B cell (primary cell): ENCODE measurements around the gene MS4A7. TPM values are rescaled to one million over a fixed set of nuclear protein-coding genes. Genes with fewer than 3 reads are reported as not detected.

Experiments used
- ATAC-seq: fragments of 200-7000 bp; cut with Tn5 transposase; one replicate; pipeline ENCODE4 v1.10.0; 2021; ENCODE audit warnings: low read depth, mild to moderate bottlenecking, moderate number of reproducible peaks, moderate library complexity
- CTCF ChIA-PET: fragments of 350-600 bp; sonication (Branson Sonifier 250); formaldehyde crosslinking; loops from one replicate; lab custom pipeline; 2021; ENCODE audit warnings: antibody characterized with exemption, inconsistent platforms; lab: Charles Lee
- POLR2A ChIA-PET: fragments of 350-600 bp; sonication (Branson Sonifier 250); formaldehyde crosslinking; loops from one replicate; lab custom pipeline; 2021; ENCODE audit warnings: antibody characterized with exemption; lab: Charles Lee
- DNase-seq: peaks from one replicate; pipeline ENCODE4 v3.0.0; 2013
- H2AFZ ChIP-seq: 2 replicates; pipeline ENCODE4 v1.6.1; 2012; ENCODE audit warnings: mild to moderate bottlenecking, low read depth, low read length; ENCODE audit not compliant: insufficient read depth, poor library complexity, severe bottlenecking
- H3K27ac ChIP-seq, 2 donors: 1 replicate in 1 of 2; 2 replicates in 1 of 2; pipeline ENCODE4 v1.5.1; 2012 to 2013; ENCODE audit warnings: low read length in 2 of 2, mild to moderate bottlenecking in 2 of 2, moderate library complexity in 1 of 2
- H3K27me3 ChIP-seq, 4 experiments: fragments of 200-600 bp in 1 of 4; sonication (generic) in 1 of 4; replicated peaks in 1 of 4; 1 replicate in 2 of 4; 2 replicates in 2 of 4; pipeline versions ENCODE4 v1.6.1 to v1.7.0; 2013 to 2016; ENCODE audit warnings: low read length in 3 of 4, mild to moderate bottlenecking in 2 of 4, mixed read lengths in 1 of 4, moderate library complexity in 1 of 4; ENCODE audit not compliant: insufficient read depth in 4 of 4, control insufficient read depth in 3 of 4; ENCODE audit errors: control extremely low read depth in 1 of 4
- H3K36me3 ChIP-seq, 2 experiments: replicated peaks in 1 of 2; 1 replicate in 1 of 2; 2 replicates in 1 of 2; pipeline versions ENCODE4 v1.6.1 to v1.7.1; 2013; ENCODE audit warnings: low read length in 1 of 2; ENCODE audit not compliant: insufficient read depth in 2 of 2, control insufficient read depth in 1 of 2; ENCODE audit errors: control extremely low read depth in 1 of 2, extremely low read depth in 1 of 2
- H3K4me1 ChIP-seq, 2 donors: fragments of 200-600 bp in 1 of 2; sonication (generic) in 1 of 2; 1 replicate in 1 of 2; 2 replicates in 1 of 2; pipeline versions ENCODE4 v1.5.1 to v1.6.1; 2013 to 2017; ENCODE audit warnings: low read length in 2 of 2; ENCODE audit not compliant: control insufficient read depth in 2 of 2, insufficient read depth in 2 of 2
- H3K4me2 ChIP-seq: replicated peaks from 2 replicates; pipeline ENCODE3; 2012; ENCODE audit warnings: mild to moderate bottlenecking, low read depth, low read length; ENCODE audit not compliant: poor library complexity, severe bottlenecking
- H3K4me3 ChIP-seq, 5 experiments: fragments of 200-600 bp in 1 of 5; sonication (generic) in 1 of 5; 1 replicate in 3 of 5; 2 replicates in 2 of 5; pipeline versions ENCODE4 v1.5.1 to v1.7.0; 2011 to 2016; ENCODE audit warnings: low read length in 4 of 5, mild to moderate bottlenecking in 4 of 5, low read depth in 2 of 5, control low read depth in 1 of 5, moderate library complexity in 1 of 5; ENCODE audit not compliant: insufficient read depth in 1 of 5; ENCODE audit errors: control extremely low read depth in 1 of 5, extremely low read depth in 1 of 5
- H3K79me2 ChIP-seq: fragments of 200-600 bp; sonication (generic); one replicate; pipeline ENCODE4 v1.6.0; 2016; ENCODE audit warnings: low read length; ENCODE audit not compliant: control insufficient read depth, insufficient read depth
- H3K9ac ChIP-seq: fragments of 200-600 bp; sonication (generic); 2 replicates; pipeline ENCODE4 v1.6.1; 2017; ENCODE audit warnings: mild to moderate bottlenecking, low read length, moderate library complexity
- H3K9me3 ChIP-seq, 3 donors: one replicate each; pipeline versions ENCODE4 v1.6.1 to v1.7.1; 2013; ENCODE audit warnings: low read length in 2 of 3; ENCODE audit not compliant: control insufficient read depth in 2 of 3, insufficient read depth in 1 of 3; ENCODE audit errors: control extremely low read depth in 1 of 3
- H4K20me1 ChIP-seq: 2 replicates; pipeline ENCODE4 v1.6.0; 2012; ENCODE audit warnings: mild to moderate bottlenecking, low read length; ENCODE audit not compliant: insufficient read depth, control insufficient read depth, poor library complexity, severe bottlenecking
- H3K27ac Mint-ChIP-seq: one replicate; pipeline ENCODE4 v1.8.0; 2021; ENCODE audit warnings: mixed read lengths
- H3K27me3 Mint-ChIP-seq: one replicate; pipeline ENCODE4 v1.8.0; 2021; ENCODE audit warnings: mixed read lengths
- H3K4me1 Mint-ChIP-seq: one replicate; pipeline ENCODE4 v1.8.0; 2021; ENCODE audit warnings: mixed read lengths
- H3K4me3 Mint-ChIP-seq: one replicate; pipeline ENCODE4 v1.8.0; 2021; ENCODE audit warnings: mixed read lengths
- H3K9me3 Mint-ChIP-seq: one replicate; pipeline ENCODE4 v1.8.0; 2022; ENCODE audit warnings: mixed read lengths; ENCODE audit not compliant: insufficient read depth
- EZH2 ChIP-seq: IDR thresholded peaks from 2 replicates; pipeline ENCODE4 v1.6.1; 2012; ENCODE audit warnings: borderline replicate concordance, low read depth, mild to moderate bottlenecking, moderate library complexity, low read length; ENCODE audit not compliant: insufficient read depth, poor library complexity, severe bottlenecking
- WGBS: methylation state at CpG from one replicate; pipeline ENCODE4 v1.1.5; 2013; ENCODE audit warnings: missing lambda C conversion rate; ENCODE audit not compliant: insufficient coverage; 5-methylcytosine and 5-hydroxymethylcytosine counted together
- intact Hi-C: fragments of 100-400 bp; cut with micrococcal nuclease; formaldehyde crosslinking; loops from one replicate; pipeline ENCODE4 v1.10.0; 2022
- polyA plus RNA-seq: library from polyadenylated mRNA; depleted of rRNA; stranded (reverse); fragments of >200 nt; gene quantifications from 2 replicates; pipeline ENCODE4 v1.2.3, GENCODE V29; 2012
- total RNA-seq, 2 donors: library from RNA; stranded (reverse); fragments of 120-200 nt in 1 of 2; gene quantifications; 1 replicate in 1 of 2; 2 replicates in 1 of 2; pipeline versions ENCODE4 v1.2.3 to v1.2.4, GENCODE V29; 2013 to 2022
- TF ChIP-seq, protein P1 (sequence below): fragments of 200-600 bp; IDR thresholded peaks from one replicate; pipeline ENCODE4 v1.8.0; 2022; ENCODE audit warnings: antibody characterized with exemption, mild to moderate bottlenecking

MS4A7 gene
- total and polyA plus RNA-seq, 2 donors (not counting 1 experiment from before 2014, with no cell fraction given): 16.8 to 27.2 TPM

DNA sequence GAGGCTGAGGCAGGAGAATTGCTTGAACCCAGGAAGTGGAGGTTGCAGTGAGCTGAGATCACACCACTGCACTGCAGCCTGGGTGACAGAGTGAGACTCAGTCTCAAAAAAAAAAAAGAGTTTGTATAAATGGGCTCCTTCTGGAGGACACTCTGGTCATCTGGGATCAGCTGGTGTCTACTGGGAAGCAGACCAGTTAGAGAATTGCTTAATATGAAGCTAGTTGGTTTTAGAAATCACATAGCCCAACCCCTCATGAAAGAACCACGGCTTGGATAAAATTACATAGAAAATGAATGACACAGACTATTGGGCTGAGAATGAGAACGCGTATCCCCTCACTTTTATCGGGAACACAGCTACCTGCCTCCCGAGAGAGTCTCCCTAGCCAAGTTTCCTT is 14.7 kb downstream of the MS4A7 start:
- POLR2A ChIA-PET: no interaction called here
- no peak for ATAC-seq
- no peak overlapping the region for H3K4me3 ChIP-seq
- TF ChIP-seq EZH2: no peak
- TF ChIP-seq, protein P1, sequence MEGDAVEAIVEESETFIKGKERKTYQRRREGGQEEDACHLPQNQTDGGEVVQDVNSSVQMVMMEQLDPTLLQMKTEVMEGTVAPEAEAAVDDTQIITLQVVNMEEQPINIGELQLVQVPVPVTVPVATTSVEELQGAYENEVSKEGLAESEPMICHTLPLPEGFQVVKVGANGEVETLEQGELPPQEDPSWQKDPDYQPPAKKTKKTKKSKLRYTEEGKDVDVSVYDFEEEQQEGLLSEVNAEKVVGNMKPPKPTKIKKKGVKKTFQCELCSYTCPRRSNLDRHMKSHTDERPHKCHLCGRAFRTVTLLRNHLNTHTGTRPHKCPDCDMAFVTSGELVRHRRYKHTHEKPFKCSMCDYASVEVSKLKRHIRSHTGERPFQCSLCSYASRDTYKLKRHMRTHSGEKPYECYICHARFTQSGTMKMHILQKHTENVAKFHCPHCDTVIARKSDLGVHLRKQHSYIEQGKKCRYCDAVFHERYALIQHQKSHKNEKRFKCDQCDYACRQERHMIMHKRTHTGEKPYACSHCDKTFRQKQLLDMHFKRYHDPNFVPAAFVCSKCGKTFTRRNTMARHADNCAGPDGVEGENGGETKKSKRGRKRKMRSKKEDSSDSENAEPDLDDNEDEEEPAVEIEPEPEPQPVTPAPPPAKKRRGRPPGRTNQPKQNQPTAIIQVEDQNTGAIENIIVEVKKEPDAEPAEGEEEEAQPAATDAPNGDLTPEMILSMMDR: no peak
- H3K27me3 ChIP-seq: no peaks in the 10 kb centered on the region
- no peaks in the 10 kb centered on the region for H4K20me1 ChIP-seq
- no peak for DNase-seq
- H3K4me3 Mint-ChIP-seq: no peak overlapping the region
- peaks cover 55 to 60% of the 10 kb centered on the region in 2 donors for H3K4me1 ChIP-seq
- no peak overlapping the region for H3K27ac Mint-ChIP-seq
- WGBS: no CpG with 5 or more reads among the region's 5 CpGs
- peaks cover 22% of the 10 kb centered on the region for H3K79me2 ChIP-seq
- H3K27ac ChIP-seq: no peak overlapping the region
- H3K4me1 Mint-ChIP-seq: peaks cover 68% of the 10 kb centered on the region
- intact Hi-C loops: no loop called here
- H3K9me3 ChIP-seq: no peaks in the 10 kb centered on the region
- peaks cover 3% of the 10 kb centered on the region for H3K9me3 Mint-ChIP-seq
- H2AFZ ChIP-seq: no peak overlapping the region
- H3K9ac ChIP-seq: no peak overlapping the region
- CTCF ChIA-PET: interaction anchor here (1.0 to 1.7 kb wide), 2 partner anchors 12 to 28 kb away, joined by 3 to 7 read pairs; no protein-coding TSS in a partner anchor
- H3K27me3 Mint-ChIP-seq: no peaks in the 10 kb centered on the region
- no peak overlapping the region for H3K4me2 ChIP-seq
- peaks cover 3 to 4% of the 10 kb centered on the region in 2 experiments for H3K36me3 ChIP-seq

DNA sequence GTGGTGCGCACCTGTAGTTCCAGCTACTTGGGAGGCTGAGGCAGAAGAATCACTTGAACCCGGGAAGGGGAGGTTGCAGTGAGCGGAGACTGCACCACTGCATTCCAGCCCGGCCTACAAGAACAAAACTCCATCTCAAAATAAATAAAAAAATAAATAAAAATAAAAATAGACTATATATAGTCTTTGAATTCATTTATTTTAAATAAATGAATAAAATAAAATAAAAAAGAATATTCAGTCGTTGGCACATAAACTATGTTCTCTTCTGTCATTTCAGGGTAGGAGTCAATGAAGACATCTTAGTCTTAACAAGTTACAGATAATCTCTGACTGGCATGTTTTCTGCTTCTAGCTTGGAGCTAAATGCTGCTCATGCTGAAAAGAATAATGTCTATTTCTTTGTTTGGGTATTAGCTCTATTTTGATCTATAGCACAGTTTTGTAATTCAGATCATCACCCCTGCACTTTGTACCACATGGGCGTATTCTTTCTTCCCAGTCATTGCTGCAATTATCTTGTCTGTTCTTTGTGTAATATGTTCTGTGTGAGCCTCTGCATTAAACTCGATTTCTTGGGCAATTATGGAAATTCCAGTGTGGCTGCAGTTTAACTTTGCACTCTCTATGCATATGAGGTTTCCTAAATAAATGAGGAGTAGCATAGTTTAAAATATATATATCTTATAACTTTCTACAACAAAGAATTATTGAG is 16.5 kb downstream of the MS4A7 start:
- WGBS: no CpG with 5 or more reads among the region's 7 CpGs
- H3K4me3 Mint-ChIP-seq: no peak overlapping the region
- ATAC-seq (no peak), DNase-seq (no peak)
- peaks cover 22% of the 10 kb centered on the region for H3K79me2 ChIP-seq
- H3K9ac ChIP-seq: no peak overlapping the region
- no peaks in the 10 kb centered on the region for H3K27me3 ChIP-seq
- H3K27ac Mint-ChIP-seq: peak overlapping the region; percentile 4
- no peak overlapping the region for H2AFZ ChIP-seq
- intact Hi-C loops: loop anchor here (5.0 kb wide), 1 partner anchor 37 kb away; no protein-coding TSS in a partner anchor
- no peak overlapping the region for H3K4me3 ChIP-seq
- peaks cover 47 to 54% of the 10 kb centered on the region in 2 donors for H3K4me1 ChIP-seq
- H3K27me3 Mint-ChIP-seq: no peaks in the 10 kb centered on the region
- peaks cover 0 to 4% of the 10 kb centered on the region in 2 experiments for H3K36me3 ChIP-seq
- no peak overlapping the region for H3K4me2 ChIP-seq
- H3K27ac ChIP-seq: no peak overlapping the region
- POLR2A ChIA-PET: no interaction called here
- TF ChIP-seq, protein P1: no peak
- no peak for TF ChIP-seq EZH2
- H3K4me1 Mint-ChIP-seq: peaks cover 64% of the 10 kb centered on the region
- no peaks in the 10 kb centered on the region for H4K20me1 ChIP-seq
- CTCF ChIA-PET: interaction anchor here (1.7 kb wide), 1 partner anchor 31 kb away, joined by 4 read pairs; no protein-coding TSS in a partner anchor
- H3K9me3 ChIP-seq: no peaks in the 10 kb centered on the region
- no peaks in the 10 kb centered on the region for H3K9me3 Mint-ChIP-seq
